ENCODE measurements around the gene CTCFL. TPM values are rescaled to one million over a fixed set of nuclear protein-coding genes. Genes with fewer than 3 reads are reported as not detected.

The CTCFL gene
- total and polyA plus RNA-seq, 2 donors (not counting 3 experiments of a cell fraction or from before 2014, with no cell fraction given), result not detected

DNA sequence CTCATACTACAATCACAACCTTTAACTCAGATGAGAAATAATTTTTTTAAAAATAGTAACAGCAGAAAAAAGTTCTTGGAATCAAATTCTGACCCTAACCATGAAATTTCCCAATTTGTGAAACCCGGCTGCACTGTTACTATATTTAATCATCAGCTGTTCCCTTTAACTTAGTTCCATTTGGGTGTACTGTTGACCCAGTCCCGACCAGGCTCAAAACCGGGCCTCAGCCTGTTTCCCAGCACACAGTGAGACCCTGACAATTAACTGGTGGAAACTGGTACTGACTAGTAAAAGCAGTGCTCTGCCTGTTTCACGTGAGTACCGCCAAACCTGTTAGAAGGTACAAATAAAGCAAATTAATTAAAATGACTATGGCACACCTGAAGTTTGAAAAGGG lies 7.0 kb downstream of the CTCFL start:
- H3K9me1 ChIP-seq (replicated peaks; ENCODE audit: control insufficient read depth, extremely low read depth, insufficient read depth, low read length), result no peaks in the 10 kb centered on the region
- no peaks in the 10 kb centered on the region for H4K20me1 ChIP-seq (replicated peaks; ENCODE audit: control insufficient read depth, extremely low read depth, insufficient read depth, low read length)
- no TSS peak for BruUV-seq (replicated peaks)
- CTCF ChIA-PET, result interaction anchor here (0.9 kb wide), 1 partner anchor 82 kb away, joined by 3 read pairs; no protein-coding TSS in a partner anchor
- H3K79me2 ChIP-seq (ENCODE audit: control insufficient read depth, insufficient read depth, low read length), result no peaks in the 10 kb centered on the region
- H3K4me2 ChIP-seq (ENCODE audit: insufficient read depth, low read length), result no peak overlapping the region
- no peaks in the 10 kb centered on the region for H3K4me1 ChIP-seq (ENCODE audit: control insufficient read depth, extremely low read depth, insufficient read depth, low read length)
- dilution Hi-C loops (cut with MboI; ENCODE audit: extremely low pct_ligation_motif_present, low sequenced_read_pairs), result no loop called here
- intact Hi-C loops (cut with micrococcal nuclease), result no loop called here
- no peak for TF ChIP-seq POLR2A (IDR thresholded peaks at IDR 0.05; ENCODE audit: low read depth, low read length)
- TF ChIP-seq, protein P1, sequence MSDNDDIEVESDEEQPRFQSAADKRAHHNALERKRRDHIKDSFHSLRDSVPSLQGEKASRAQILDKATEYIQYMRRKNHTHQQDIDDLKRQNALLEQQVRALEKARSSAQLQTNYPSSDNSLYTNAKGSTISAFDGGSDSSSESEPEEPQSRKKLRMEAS (IDR thresholded peaks at IDR 0.05; ENCODE audit: insufficient read depth, insufficient read length), result no peak
- TF ChIP-seq GATA2 (IDR thresholded peaks at IDR 0.05; ENCODE audit: insufficient read depth, insufficient read length, low read depth, low read length), result no peak
- TF ChIP-seq, protein P2, sequence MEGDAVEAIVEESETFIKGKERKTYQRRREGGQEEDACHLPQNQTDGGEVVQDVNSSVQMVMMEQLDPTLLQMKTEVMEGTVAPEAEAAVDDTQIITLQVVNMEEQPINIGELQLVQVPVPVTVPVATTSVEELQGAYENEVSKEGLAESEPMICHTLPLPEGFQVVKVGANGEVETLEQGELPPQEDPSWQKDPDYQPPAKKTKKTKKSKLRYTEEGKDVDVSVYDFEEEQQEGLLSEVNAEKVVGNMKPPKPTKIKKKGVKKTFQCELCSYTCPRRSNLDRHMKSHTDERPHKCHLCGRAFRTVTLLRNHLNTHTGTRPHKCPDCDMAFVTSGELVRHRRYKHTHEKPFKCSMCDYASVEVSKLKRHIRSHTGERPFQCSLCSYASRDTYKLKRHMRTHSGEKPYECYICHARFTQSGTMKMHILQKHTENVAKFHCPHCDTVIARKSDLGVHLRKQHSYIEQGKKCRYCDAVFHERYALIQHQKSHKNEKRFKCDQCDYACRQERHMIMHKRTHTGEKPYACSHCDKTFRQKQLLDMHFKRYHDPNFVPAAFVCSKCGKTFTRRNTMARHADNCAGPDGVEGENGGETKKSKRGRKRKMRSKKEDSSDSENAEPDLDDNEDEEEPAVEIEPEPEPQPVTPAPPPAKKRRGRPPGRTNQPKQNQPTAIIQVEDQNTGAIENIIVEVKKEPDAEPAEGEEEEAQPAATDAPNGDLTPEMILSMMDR (IDR thresholded peaks at IDR 0.05; ENCODE audit: extremely low read depth in 1 of 2, insufficient read depth in 1 of 2, low read depth in 1 of 2, low read length in 2 of 2), result no peak
- FAIRE-seq, result no peak
- no peaks in the 10 kb centered on the region for H3K36me3 ChIP-seq (ENCODE audit: control insufficient read depth in 2 of 2, extremely low read depth in 1 of 2, insufficient read depth in 2 of 2, low read length in 2 of 2)
- no peak overlapping the region for H3K4me3 ChIP-seq (replicated peaks in 1 of 3; ENCODE audit: insufficient read depth in 1 of 3, low read depth in 1 of 3, low read length in 3 of 3)
- H3K9me3 ChIP-seq (replicated peaks; ENCODE audit: control insufficient read depth, insufficient read depth, low read length), result no peaks in the 10 kb centered on the region
- POLR2A ChIA-PET, result no interaction called here
- no peak overlapping the region for H3K27ac ChIP-seq (ENCODE audit: insufficient read depth, low read depth, low read length)
- H2AFZ ChIP-seq (ENCODE audit: low read depth, low read length), result no peak overlapping the region
- DNase-seq (ENCODE audit: low read depth, low spot score), result no peak
- no peak overlapping the region for H3K9ac ChIP-seq (replicated peaks; ENCODE audit: extremely low read depth, insufficient read depth, low read length)
- H3K27me3 ChIP-seq (ENCODE audit: control insufficient read depth in 2 of 2, insufficient read depth in 2 of 2, low read length in 2 of 2), result peaks cover 0 to 5% of the 10 kb centered on the region in 2 experiments

DNA sequence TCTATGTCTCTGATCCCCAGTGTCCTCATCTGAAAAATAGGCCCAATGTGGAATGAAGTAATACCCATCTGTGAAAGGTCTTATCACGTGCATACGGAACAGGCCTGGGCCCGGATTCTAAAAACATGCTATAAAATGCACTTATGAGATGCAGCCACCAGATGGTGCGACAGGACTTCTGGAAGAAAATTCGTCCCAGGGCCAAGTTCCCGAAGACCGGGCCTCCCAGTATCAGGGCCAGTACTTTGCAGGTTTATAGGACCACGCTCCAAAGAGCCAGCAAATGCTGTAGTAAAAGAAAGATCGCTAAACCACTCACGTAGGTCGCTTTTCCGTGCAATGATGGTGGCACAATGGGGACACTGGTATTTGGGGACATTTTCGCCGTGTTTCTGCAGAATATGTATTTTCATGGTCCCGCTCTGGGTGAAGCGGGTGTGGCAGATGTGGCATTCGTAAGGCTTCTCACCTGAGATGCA lies 10.6 kb downstream of the CTCFL start:
- intact Hi-C loops (cut with micrococcal nuclease), result loop anchor here (1.0 kb wide), 3 partner anchors 80 to 696 kb away; no protein-coding TSS in a partner anchor
- no peak overlapping the region for H2AFZ ChIP-seq (ENCODE audit: low read depth, low read length)
- no TSS peak for BruUV-seq (replicated peaks)
- no peaks in the 10 kb centered on the region for H4K20me1 ChIP-seq (replicated peaks; ENCODE audit: control insufficient read depth, extremely low read depth, insufficient read depth, low read length)
- dilution Hi-C loops (cut with MboI; ENCODE audit: extremely low pct_ligation_motif_present, low sequenced_read_pairs), result no loop called here
- no peak overlapping the region for H3K9ac ChIP-seq (replicated peaks; ENCODE audit: extremely low read depth, insufficient read depth, low read length)
- peak; percentile 84 for FAIRE-seq
- H3K9me1 ChIP-seq (replicated peaks; ENCODE audit: control insufficient read depth, extremely low read depth, insufficient read depth, low read length), result no peaks in the 10 kb centered on the region
- DNase-seq (ENCODE audit: low read depth, low spot score), result peak; percentile 68
- no peaks in the 10 kb centered on the region for H3K9me3 ChIP-seq (replicated peaks; ENCODE audit: control insufficient read depth, insufficient read depth, low read length)
- no peaks in the 10 kb centered on the region for H3K4me1 ChIP-seq (ENCODE audit: control insufficient read depth, extremely low read depth, insufficient read depth, low read length)
- H3K27ac ChIP-seq (ENCODE audit: insufficient read depth, low read depth, low read length), result no peak overlapping the region
- no peak overlapping the region for H3K4me3 ChIP-seq (replicated peaks in 1 of 3; ENCODE audit: insufficient read depth in 1 of 3, low read depth in 1 of 3, low read length in 3 of 3)
- TF ChIP-seq, protein P1 (IDR thresholded peaks at IDR 0.05; ENCODE audit: insufficient read depth, insufficient read length), result no peak
- TF ChIP-seq FOS (IDR thresholded peaks at IDR 0.05; ENCODE audit: borderline replicate concordance, insufficient read depth, low read length), result no peak
- TF ChIP-seq MYC (IDR thresholded peaks at IDR 0.05; ENCODE audit: low read depth, low read length), result no peak
- TF ChIP-seq JUN (IDR thresholded peaks at IDR 0.05; ENCODE audit: borderline replicate concordance, insufficient read depth, insufficient read length, low read depth), result no peak
- TF ChIP-seq, protein P2 (IDR thresholded peaks at IDR 0.05; ENCODE audit: extremely low read depth in 1 of 2, insufficient read depth in 1 of 2, low read depth in 1 of 2, low read length in 2 of 2), result peak; percentile 53 to 63
- no peak for TF ChIP-seq EZH2 (IDR thresholded peaks at IDR 0.05; ENCODE audit: borderline replicate concordance, low read depth, low read length, severe bottlenecking)
- POLR2A ChIA-PET, result no interaction called here
- no peaks in the 10 kb centered on the region for H3K27me3 ChIP-seq (ENCODE audit: control insufficient read depth in 2 of 2, insufficient read depth in 2 of 2, low read length in 2 of 2)
- no peak overlapping the region for H3K4me2 ChIP-seq (ENCODE audit: insufficient read depth, low read length)
- CTCF ChIA-PET, result interaction anchor here (0.7 to 2.5 kb wide), 4 partner anchors 68 to 696 kb away, joined by 4 to 38 read pairs (median 6); no protein-coding TSS in a partner anchor
- no peaks in the 10 kb centered on the region for H3K36me3 ChIP-seq (ENCODE audit: control insufficient read depth in 2 of 2, extremely low read depth in 1 of 2, insufficient read depth in 2 of 2, low read length in 2 of 2)
- H3K79me2 ChIP-seq (ENCODE audit: control insufficient read depth, insufficient read depth, low read length), result no peaks in the 10 kb centered on the region

Measured in endothelial cell of umbilical vein (primary cell).